NB4 (cell line): ENCODE results near the gene SIAH1.

Source experiments
- MYC ChIP-seq: IDR thresholded peaks from 2 replicates; pipeline ENCODE4 v1.6.1; 2011; ENCODE audit warnings: low read depth, low read length
- POLR2A ChIP-seq: IDR thresholded peaks from 2 replicates; pipeline ENCODE4 v1.6.1; 2011; ENCODE audit warnings: mild to moderate bottlenecking; ENCODE audit not compliant: insufficient read length; ENCODE audit errors: extremely low read depth
- TF ChIP-seq, protein P1 (sequence below): IDR thresholded peaks from one replicate; pipeline ENCODE4 v1.5.1; 2012; ENCODE audit warnings: low read depth, low read length

DNA sequence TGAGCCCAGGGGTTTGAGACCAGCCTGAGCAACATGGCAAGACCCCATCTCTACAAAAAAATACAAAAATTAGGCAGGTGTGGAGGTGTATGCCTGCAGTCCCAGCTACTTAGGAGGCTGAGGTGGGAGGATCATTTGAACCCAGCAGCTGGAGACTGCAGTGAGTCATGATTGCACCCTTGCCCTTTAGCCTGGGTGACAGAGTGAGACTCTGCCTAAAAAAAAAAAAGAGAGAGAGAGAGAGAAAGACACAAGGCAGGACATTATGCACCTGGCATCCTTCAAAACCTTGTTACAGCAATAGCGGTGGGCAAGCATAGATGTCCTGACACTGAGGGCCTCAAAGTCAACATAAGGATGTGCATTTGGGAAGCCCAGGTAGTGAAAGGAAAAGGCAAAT is 19.9 kb upstream of the SIAH1 start:
- TF ChIP-seq POLR2A (no peak), MYC (no peak)
- TF ChIP-seq, protein P1, sequence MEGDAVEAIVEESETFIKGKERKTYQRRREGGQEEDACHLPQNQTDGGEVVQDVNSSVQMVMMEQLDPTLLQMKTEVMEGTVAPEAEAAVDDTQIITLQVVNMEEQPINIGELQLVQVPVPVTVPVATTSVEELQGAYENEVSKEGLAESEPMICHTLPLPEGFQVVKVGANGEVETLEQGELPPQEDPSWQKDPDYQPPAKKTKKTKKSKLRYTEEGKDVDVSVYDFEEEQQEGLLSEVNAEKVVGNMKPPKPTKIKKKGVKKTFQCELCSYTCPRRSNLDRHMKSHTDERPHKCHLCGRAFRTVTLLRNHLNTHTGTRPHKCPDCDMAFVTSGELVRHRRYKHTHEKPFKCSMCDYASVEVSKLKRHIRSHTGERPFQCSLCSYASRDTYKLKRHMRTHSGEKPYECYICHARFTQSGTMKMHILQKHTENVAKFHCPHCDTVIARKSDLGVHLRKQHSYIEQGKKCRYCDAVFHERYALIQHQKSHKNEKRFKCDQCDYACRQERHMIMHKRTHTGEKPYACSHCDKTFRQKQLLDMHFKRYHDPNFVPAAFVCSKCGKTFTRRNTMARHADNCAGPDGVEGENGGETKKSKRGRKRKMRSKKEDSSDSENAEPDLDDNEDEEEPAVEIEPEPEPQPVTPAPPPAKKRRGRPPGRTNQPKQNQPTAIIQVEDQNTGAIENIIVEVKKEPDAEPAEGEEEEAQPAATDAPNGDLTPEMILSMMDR = no peak
